GM23338 (cell line): ENCODE results near the gene SH3BP2. TPM values are rescaled to one million over a fixed set of nuclear protein-coding genes. Genes with fewer than 3 reads are reported as not detected.

Source experiments
- ATAC-seq: fragments of 200-7000 bp; cut with Tn5 transposase; 3 replicates; pipeline ENCODE4 v1.9.1; 2020
- DNase-seq: peaks from one replicate; pipeline ENCODE4 v3.0.0-alpha.2; 2015; ENCODE audit warnings: low spot score
- H2AFZ ChIP-seq: fragments of 200-600 bp; sonication (generic); 2 replicates; pipeline ENCODE4 v1.8.0; 2016; ENCODE audit warnings: antibody characterized with exemption, mild to moderate bottlenecking, moderate library complexity
- H3F3A ChIP-seq: fragments of 200-600 bp; sonication (generic); replicated peaks from 2 replicates; pipeline ENCODE4 v1.8.0; 2017; ENCODE audit warnings: antibody characterized with exemption, mixed run types, low read depth
- H3K27ac ChIP-seq: fragments of 200-600 bp; sonication (generic); 2 replicates; pipeline ENCODE4 v1.6.1; 2016; ENCODE audit warnings: low read depth
- H3K27me3 ChIP-seq: fragments of 200-600 bp; sonication (generic); 2 replicates; pipeline ENCODE4 v1.8.0; 2016; ENCODE audit warnings: mild to moderate bottlenecking, mixed run types, moderate library complexity; ENCODE audit not compliant: insufficient read depth
- H3K36me3 ChIP-seq: fragments of 200-600 bp; sonication (generic); 2 replicates; pipeline ENCODE4 v1.8.0; 2016; ENCODE audit warnings: mild to moderate bottlenecking; ENCODE audit not compliant: insufficient read depth
- H3K4me1 ChIP-seq: fragments of 200-600 bp; sonication (generic); 2 replicates; pipeline ENCODE4 v1.8.0; 2016; ENCODE audit warnings: mild to moderate bottlenecking, moderate library complexity; ENCODE audit not compliant: insufficient read depth
- H3K4me2 ChIP-seq: fragments of 200-600 bp; sonication (generic); 2 replicates; pipeline ENCODE4 v1.7.1; 2017; ENCODE audit warnings: mixed run types
- H3K4me3 ChIP-seq: fragments of 200-600 bp; sonication (generic); 2 replicates; pipeline ENCODE4 v1.6.1; 2016; ENCODE audit warnings: mixed run types
- H3K79me2 ChIP-seq: fragments of 200-600 bp; sonication (generic); replicated peaks from 2 replicates; pipeline ENCODE4 v1.8.0; 2017; ENCODE audit warnings: mild to moderate bottlenecking; ENCODE audit not compliant: insufficient read depth
- H3K9me2 ChIP-seq: fragments of 200-600 bp; sonication (generic); 2 replicates; pipeline ENCODE4 v1.8.0; 2017; ENCODE audit not compliant: insufficient read depth
- H4K20me1 ChIP-seq: fragments of 200-600 bp; sonication (generic); replicated peaks from 2 replicates; pipeline ENCODE4 v1.8.0; 2017; ENCODE audit warnings: mild to moderate bottlenecking; ENCODE audit not compliant: insufficient read depth
- H3K27ac Mint-ChIP-seq: 2 replicates; pipeline ENCODE4 v1.8.0; 2020; ENCODE audit warnings: inconsistent platforms, mild to moderate bottlenecking, moderate library complexity, mixed read lengths
- H3K27me3 Mint-ChIP-seq: 3 replicates; pipeline ENCODE4 v1.8.0; 2022; ENCODE audit warnings: low read depth, mild to moderate bottlenecking, moderate library complexity, mixed read lengths, inconsistent platforms; ENCODE audit not compliant: insufficient read depth, poor library complexity
- H3K36me3 Mint-ChIP-seq: 3 replicates; pipeline ENCODE4 v1.8.0; 2021; ENCODE audit warnings: low read depth, mild to moderate bottlenecking, inconsistent platforms, moderate library complexity, mixed read lengths
- H3K4me1 Mint-ChIP-seq: 3 replicates; pipeline ENCODE4 v1.8.0; 2020; ENCODE audit warnings: mild to moderate bottlenecking, inconsistent platforms, mixed read lengths
- H3K4me3 Mint-ChIP-seq: 3 replicates; pipeline ENCODE4 v1.8.0; 2021; ENCODE audit warnings: moderate library complexity, mild to moderate bottlenecking, inconsistent platforms, mixed read lengths
- H3K9me3 Mint-ChIP-seq: 3 replicates; pipeline ENCODE4 v1.8.0; 2020; ENCODE audit warnings: moderate library complexity, mild to moderate bottlenecking, inconsistent platforms, mixed read lengths
- CREB1 ChIP-seq: fragments of 250-450 bp; sonication (Bioruptor Pico); IDR thresholded peaks from 2 replicates; pipeline ENCODE4 v1.5.0; 2020; ENCODE audit warnings: low read depth, mild to moderate bottlenecking, moderate library complexity
- ETS1 ChIP-seq: IDR thresholded peaks from 2 replicates; pipeline ENCODE4 v1.6.1; 2016; ENCODE audit warnings: antibody characterized with exemption
- EZH2 ChIP-seq: fragments of 200-600 bp; sonication (generic); IDR thresholded peaks from one replicate; pipeline ENCODE4 v1.8.0; 2017; ENCODE audit warnings: antibody characterized with exemption, mild to moderate bottlenecking, low read depth; ENCODE audit not compliant: unreplicated experiment
- EZH2phosphoT487 ChIP-seq: fragments of 200-600 bp; sonication (generic); IDR thresholded peaks from one replicate; pipeline ENCODE4 v1.8.1; 2018; ENCODE audit warnings: antibody characterized with exemption; ENCODE audit not compliant: unreplicated experiment
- JUNB ChIP-seq: IDR thresholded peaks from one replicate; pipeline ENCODE4 v1.6.1; 2016; ENCODE audit warnings: antibody characterized with exemption; ENCODE audit not compliant: unreplicated experiment
- NANOG ChIP-seq: IDR thresholded peaks from 2 replicates; pipeline ENCODE4 v1.6.1; 2016; ENCODE audit warnings: antibody characterized with exemption, borderline replicate concordance
- POLR2AphosphoS5 ChIP-seq: IDR thresholded peaks from 2 replicates; pipeline ENCODE4 v1.6.1; 2016; ENCODE audit warnings: antibody characterized with exemption, low read depth
- STAT1 ChIP-seq: IDR thresholded peaks from one replicate; pipeline ENCODE4 v1.6.1; 2016; ENCODE audit warnings: antibody characterized with exemption; ENCODE audit not compliant: unreplicated experiment
- ZNF114 ChIP-seq: fragments of 250-450 bp; sonication (Bioruptor Pico); IDR thresholded peaks from 2 replicates; pipeline ENCODE4 v1.5.0; 2020; ENCODE audit warnings: mild to moderate bottlenecking, moderate library complexity
- ZNF331 ChIP-seq: fragments of 250-450 bp; sonication (Bioruptor Pico); IDR thresholded peaks from 2 replicates; pipeline ENCODE4 v1.5.0; 2020; ENCODE audit warnings: low read depth, mild to moderate bottlenecking, moderate library complexity
- polyA plus RNA-seq: library from polyadenylated mRNA; unstranded; fragments of >200 nt; fragmentation: Nextera tagmentation; extraction: Ambion mirVana; gene quantifications from 2 replicates; pipeline ENCODE4 v1.2.1, GENCODE V29; 2016
- total RNA-seq: library from RNA; depleted of rRNA; stranded (reverse); fragments of >200 nt; shearing (Covaris generic); gene quantifications from 2 replicates; pipeline ENCODE4 v1.2.3, GENCODE V29; 2014
- TF ChIP-seq, protein P1 (sequence below): IDR thresholded peaks from one replicate; pipeline ENCODE4 v1.6.1; 2018; ENCODE audit warnings: antibody characterized with exemption; ENCODE audit not compliant: unreplicated experiment
- TF ChIP-seq, protein P2 (sequence below), 2 experiments: fragments of 200-600 bp in 1 of 2; sonication (generic) in 1 of 2; conservative IDR thresholded peaks; 2 replicates each; pipeline versions ENCODE4 v1.5.1 to v1.6.1; 2016 to 2017; ENCODE audit warnings: antibody characterized with exemption in 2 of 2, low read depth in 2 of 2, mild to moderate bottlenecking in 2 of 2, moderate library complexity in 1 of 2
- TF ChIP-seq, protein P3 (sequence below): fragments of 250-450 bp; sonication (Bioruptor Pico); IDR thresholded peaks from 2 replicates; pipeline ENCODE4 v1.5.0; 2020; ENCODE audit warnings: mild to moderate bottlenecking, moderate library complexity

SH3BP2 gene
- total and polyA plus RNA-seq, 2 experiments from 2014 or later: 15.2 to 43.9 TPM

GRCh38 chr4:2797545-2798305, 4.8 kb downstream of the SH3BP2 start:
- Histone ChIP-seq H3K4me2 (no peak overlapping the region), H3K27ac (0 out of 2 replicates have a peak overlapping the region, but pooled peaks have one; percentile 32), H4K20me1 (no peaks in the 10 kb centered on the region), H2AFZ (no peak overlapping the region), H3F3A (peaks cover 6% of the 10 kb centered on the region), H3K27me3 (peaks cover 10% of the 10 kb centered on the region), H3K4me1 (peaks cover 16% of the 10 kb centered on the region; the same call in 1 of the 2 replicates), H3K36me3 (no peaks in the 10 kb centered on the region), H3K4me3 (no peak overlapping the region), H3K79me2 (no peaks in the 10 kb centered on the region), H3K9me2 (no peaks in the 10 kb centered on the region)
- ATAC-seq: no peak
- DNase-seq: no peak
- Mint-ChIP-seq H3K9me3 (no peaks in the 10 kb centered on the region), H3K4me3 (no peak overlapping the region), H3K27ac (no peak overlapping the region), H3K4me1 (peaks cover 32% of the 10 kb centered on the region), H3K27me3 (peaks cover 18% of the 10 kb centered on the region), H3K36me3 (no peaks in the 10 kb centered on the region)
- TF ChIP-seq EZH2phosphoT487 (no peak), JUNB (no peak), CREB1 (CRISPR knock-in tag) (no peak), POLR2AphosphoS5 (no peak), STAT1 (no peak), ZNF331 (CRISPR knock-in tag) (no peak), NANOG (no peak), EZH2 (no peak), ETS1 (no peak), ZNF114 (CRISPR knock-in tag) (no peak)
- TF ChIP-seq, protein P1, sequence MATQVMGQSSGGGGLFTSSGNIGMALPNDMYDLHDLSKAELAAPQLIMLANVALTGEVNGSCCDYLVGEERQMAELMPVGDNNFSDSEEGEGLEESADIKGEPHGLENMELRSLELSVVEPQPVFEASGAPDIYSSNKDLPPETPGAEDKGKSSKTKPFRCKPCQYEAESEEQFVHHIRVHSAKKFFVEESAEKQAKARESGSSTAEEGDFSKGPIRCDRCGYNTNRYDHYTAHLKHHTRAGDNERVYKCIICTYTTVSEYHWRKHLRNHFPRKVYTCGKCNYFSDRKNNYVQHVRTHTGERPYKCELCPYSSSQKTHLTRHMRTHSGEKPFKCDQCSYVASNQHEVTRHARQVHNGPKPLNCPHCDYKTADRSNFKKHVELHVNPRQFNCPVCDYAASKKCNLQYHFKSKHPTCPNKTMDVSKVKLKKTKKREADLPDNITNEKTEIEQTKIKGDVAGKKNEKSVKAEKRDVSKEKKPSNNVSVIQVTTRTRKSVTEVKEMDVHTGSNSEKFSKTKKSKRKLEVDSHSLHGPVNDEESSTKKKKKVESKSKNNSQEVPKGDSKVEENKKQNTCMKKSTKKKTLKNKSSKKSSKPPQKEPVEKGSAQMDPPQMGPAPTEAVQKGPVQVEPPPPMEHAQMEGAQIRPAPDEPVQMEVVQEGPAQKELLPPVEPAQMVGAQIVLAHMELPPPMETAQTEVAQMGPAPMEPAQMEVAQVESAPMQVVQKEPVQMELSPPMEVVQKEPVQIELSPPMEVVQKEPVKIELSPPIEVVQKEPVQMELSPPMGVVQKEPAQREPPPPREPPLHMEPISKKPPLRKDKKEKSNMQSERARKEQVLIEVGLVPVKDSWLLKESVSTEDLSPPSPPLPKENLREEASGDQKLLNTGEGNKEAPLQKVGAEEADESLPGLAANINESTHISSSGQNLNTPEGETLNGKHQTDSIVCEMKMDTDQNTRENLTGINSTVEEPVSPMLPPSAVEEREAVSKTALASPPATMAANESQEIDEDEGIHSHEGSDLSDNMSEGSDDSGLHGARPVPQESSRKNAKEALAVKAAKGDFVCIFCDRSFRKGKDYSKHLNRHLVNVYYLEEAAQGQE: no peak
- TF ChIP-seq, protein P2, sequence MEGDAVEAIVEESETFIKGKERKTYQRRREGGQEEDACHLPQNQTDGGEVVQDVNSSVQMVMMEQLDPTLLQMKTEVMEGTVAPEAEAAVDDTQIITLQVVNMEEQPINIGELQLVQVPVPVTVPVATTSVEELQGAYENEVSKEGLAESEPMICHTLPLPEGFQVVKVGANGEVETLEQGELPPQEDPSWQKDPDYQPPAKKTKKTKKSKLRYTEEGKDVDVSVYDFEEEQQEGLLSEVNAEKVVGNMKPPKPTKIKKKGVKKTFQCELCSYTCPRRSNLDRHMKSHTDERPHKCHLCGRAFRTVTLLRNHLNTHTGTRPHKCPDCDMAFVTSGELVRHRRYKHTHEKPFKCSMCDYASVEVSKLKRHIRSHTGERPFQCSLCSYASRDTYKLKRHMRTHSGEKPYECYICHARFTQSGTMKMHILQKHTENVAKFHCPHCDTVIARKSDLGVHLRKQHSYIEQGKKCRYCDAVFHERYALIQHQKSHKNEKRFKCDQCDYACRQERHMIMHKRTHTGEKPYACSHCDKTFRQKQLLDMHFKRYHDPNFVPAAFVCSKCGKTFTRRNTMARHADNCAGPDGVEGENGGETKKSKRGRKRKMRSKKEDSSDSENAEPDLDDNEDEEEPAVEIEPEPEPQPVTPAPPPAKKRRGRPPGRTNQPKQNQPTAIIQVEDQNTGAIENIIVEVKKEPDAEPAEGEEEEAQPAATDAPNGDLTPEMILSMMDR (conservative IDR thresholded peaks at IDR 0.05; ENCODE audit: low read depth in 2 of 2): no peak
- TF ChIP-seq, protein P3, sequence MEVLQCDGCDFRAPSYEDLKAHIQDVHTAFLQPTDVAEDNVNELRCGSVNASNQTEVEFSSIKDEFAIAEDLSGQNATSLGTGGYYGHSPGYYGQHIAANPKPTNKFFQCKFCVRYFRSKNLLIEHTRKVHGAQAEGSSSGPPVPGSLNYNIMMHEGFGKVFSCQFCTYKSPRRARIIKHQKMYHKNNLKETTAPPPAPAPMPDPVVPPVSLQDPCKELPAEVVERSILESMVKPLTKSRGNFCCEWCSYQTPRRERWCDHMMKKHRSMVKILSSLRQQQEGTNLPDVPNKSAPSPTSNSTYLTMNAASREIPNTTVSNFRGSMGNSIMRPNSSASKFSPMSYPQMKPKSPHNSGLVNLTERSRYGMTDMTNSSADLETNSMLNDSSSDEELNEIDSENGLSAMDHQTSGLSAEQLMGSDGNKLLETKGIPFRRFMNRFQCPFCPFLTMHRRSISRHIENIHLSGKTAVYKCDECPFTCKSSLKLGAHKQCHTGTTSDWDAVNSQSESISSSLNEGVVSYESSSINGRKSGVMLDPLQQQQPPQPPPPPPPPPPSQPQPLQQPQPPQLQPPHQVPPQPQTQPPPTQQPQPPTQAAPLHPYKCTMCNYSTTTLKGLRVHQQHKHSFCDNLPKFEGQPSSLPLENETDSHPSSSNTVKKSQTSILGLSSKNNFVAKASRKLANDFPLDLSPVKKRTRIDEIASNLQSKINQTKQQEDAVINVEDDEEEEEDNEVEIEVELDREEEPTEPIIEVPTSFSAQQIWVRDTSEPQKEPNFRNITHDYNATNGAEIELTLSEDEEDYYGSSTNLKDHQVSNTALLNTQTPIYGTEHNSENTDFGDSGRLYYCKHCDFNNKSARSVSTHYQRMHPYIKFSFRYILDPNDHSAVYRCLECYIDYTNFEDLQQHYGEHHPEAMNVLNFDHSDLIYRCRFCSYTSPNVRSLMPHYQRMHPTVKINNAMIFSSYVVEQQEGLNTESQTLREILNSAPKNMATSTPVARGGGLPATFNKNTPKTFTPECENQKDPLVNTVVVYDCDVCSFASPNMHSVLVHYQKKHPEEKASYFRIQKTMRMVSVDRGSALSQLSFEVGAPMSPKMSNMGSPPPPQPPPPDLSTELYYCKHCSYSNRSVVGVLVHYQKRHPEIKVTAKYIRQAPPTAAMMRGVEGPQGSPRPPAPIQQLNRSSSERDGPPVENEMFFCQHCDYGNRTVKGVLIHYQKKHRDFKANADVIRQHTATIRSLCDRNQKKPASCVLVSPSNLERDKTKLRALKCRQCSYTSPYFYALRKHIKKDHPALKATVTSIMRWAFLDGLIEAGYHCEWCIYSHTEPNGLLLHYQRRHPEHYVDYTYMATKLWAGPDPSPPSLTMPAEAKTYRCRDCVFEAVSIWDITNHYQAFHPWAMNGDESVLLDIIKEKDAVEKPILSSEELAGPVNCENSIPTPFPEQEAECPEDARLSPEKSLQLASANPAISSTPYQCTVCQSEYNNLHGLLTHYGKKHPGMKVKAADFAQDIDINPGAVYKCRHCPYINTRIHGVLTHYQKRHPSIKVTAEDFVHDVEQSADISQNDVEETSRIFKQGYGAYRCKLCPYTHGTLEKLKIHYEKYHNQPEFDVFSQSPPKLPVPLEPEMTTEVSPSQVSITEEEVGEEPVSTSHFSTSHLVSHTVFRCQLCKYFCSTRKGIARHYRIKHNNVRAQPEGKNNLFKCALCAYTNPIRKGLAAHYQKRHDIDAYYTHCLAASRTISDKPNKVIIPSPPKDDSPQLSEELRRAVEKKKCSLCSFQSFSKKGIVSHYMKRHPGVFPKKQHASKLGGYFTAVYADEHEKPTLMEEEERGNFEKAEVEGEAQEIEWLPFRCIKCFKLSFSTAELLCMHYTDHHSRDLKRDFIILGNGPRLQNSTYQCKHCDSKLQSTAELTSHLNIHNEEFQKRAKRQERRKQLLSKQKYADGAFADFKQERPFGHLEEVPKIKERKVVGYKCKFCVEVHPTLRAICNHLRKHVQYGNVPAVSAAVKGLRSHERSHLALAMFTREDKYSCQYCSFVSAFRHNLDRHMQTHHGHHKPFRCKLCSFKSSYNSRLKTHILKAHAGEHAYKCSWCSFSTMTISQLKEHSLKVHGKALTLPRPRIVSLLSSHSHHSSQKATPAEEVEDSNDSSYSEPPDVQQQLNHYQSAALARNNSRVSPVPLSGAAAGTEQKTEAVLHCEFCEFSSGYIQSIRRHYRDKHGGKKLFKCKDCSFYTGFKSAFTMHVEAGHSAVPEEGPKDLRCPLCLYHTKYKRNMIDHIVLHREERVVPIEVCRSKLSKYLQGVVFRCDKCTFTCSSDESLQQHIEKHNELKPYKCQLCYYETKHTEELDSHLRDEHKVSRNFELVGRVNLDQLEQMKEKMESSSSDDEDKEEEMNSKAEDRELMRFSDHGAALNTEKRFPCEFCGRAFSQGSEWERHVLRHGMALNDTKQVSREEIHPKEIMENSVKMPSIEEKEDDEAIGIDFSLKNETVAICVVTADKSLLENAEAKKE (CRISPR knock-in tag): no peak
